Activated CD4-positive, alpha-beta T cell treated with anti-CD3 and anti-CD28 coated beads for 24 hours (primary cell): ENCODE measurements around the gene PACSIN1.

ENCODE experiments used
- DNase-seq, 2 donors: peaks; one replicate each; pipeline ENCODE4 v3.0.0-alpha.2; 2020; ENCODE audit warnings: low read depth in 2 of 2

Gene PACSIN1

GRCh38 chr6:34581561-34581920 is 115.7 kb downstream of the PACSIN1 start:
- no peak for DNase-seq

GRCh38 chr6:34583461-34583860 is 117.6 kb downstream of the PACSIN1 start:
- no peak for DNase-seq

- no peak for DNase-seq
Observed at GRCh38 chr6:34583861-34584604, 118.2 kb downstream of the PACSIN1 start.

GRCh38 chr6:34584694-34585093 is 118.8 kb downstream of the PACSIN1 start:
- DNase-seq: no peak
